CD4-positive, alpha-beta T cell treated with Interleukin-15 for 1 hour (primary cell): Measurements from ENCODE around the gene CBLN3.

Experiments used
- DNase-seq: peaks from one replicate; pipeline ENCODE4 v3.0.0-alpha.2; 2020

The CBLN3 gene

GRCh38 chr14:24378981-24379906, 50.2 kb downstream of the CBLN3 start:
- no peak for DNase-seq

GRCh38 chr14:24378327-24378726, 51.1 kb downstream of the CBLN3 start:
- no peak for DNase-seq

GRCh38 chr14:24377657-24378056, 51.8 kb downstream of the CBLN3 start:
- no peak for DNase-seq

- DNase-seq = no peak
Observed at GRCh38 chr14:24377126-24377525, 52.3 kb downstream of the CBLN3 start.
